Measurements from ENCODE around the gene CORO2A.
"Not testable (repeated sequence)": the region's sequence is repeated elsewhere in the genome, so short reads cannot be mapped to it uniquely, and the experiment has no call there.

DNA sequence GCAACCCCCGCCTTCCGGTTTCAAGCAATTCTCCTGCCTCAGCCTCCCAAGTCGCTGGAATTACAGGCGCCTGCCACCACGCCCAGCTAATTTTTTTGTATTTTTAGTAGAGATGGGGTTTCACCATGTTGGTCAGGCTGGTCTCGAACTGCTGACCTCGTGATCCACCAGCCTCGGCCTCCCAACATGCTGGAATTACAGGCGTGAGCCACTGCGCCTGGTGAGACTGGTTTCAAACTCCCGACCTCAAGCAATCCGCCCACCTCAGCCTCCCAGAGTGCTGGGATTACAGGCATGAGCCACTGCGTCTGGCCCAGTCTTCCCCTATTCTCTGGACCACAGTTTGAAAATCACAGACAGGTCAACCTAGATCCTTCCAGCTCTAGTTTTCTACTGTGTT lies 68.3 kb downstream of the CORO2A start:
- not testable (repeated sequence) for TF ChIP-seq POLR2A, POLR2AphosphoS5 (IDR thresholded peaks at IDR 0.05; ENCODE audit: low read depth, low read length)
